Raji (cell line): ENCODE measurements around the gene VSX1.

Experiments used
- POLR2A ChIP-seq: IDR thresholded peaks from 2 replicates; pipeline ENCODE4 v1.6.1; 2011; ENCODE audit warnings: low read depth, low read length, control low read depth; ENCODE audit not compliant: insufficient read depth

VSX1 gene

GRCh38 chr20:25079171-25079570, 2.8 kb downstream of the VSX1 start:
- TF ChIP-seq POLR2A: no peak

GRCh38 chr20:25078662-25079061, 3.3 kb downstream of the VSX1 start:
- no peak for TF ChIP-seq POLR2A

- TF ChIP-seq POLR2A: no peak
These were observed 4.3 kb downstream of the VSX1 start for GRCh38 chr20:25077610-25078169.

GRCh38 chr20:25076731-25077609, 5.0 kb downstream of the VSX1 start:
- TF ChIP-seq POLR2A: no peak

- TF ChIP-seq POLR2A: no peak
These were observed 5.7 kb downstream of the VSX1 start for GRCh38 chr20:25076201-25076600.

GRCh38 chr20:25073544-25073943, 8.4 kb downstream of the VSX1 start:
- no peak for TF ChIP-seq POLR2A

GRCh38 chr20:25072226-25072811, 9.6 kb downstream of the VSX1 start:
- TF ChIP-seq POLR2A: no peak

GRCh38 chr20:25071734-25072133, 10.2 kb downstream of the VSX1 start:
- TF ChIP-seq POLR2A: no peak

- no peak for TF ChIP-seq POLR2A
These were observed 11.0 kb downstream of the VSX1 start for GRCh38 chr20:25070821-25071473.

- TF ChIP-seq POLR2A: no peak
These were observed 14.6 kb downstream of the VSX1 start for GRCh38 chr20:25067102-25067987.

GRCh38 chr20:25066386-25066785, 15.6 kb downstream of the VSX1 start:
- TF ChIP-seq POLR2A: no peak

GRCh38 chr20:25065625-25066338, 16.2 kb downstream of the VSX1 start:
- TF ChIP-seq POLR2A: no peak

- no peak for TF ChIP-seq POLR2A
These were observed 16.8 kb downstream of the VSX1 start for GRCh38 chr20:25065072-25065624.
